ENCODE data around the gene CUL4A. TPM values are rescaled to one million over a fixed set of nuclear protein-coding genes. Genes with fewer than 3 reads are reported as not detected.

CUL4A gene
- polyA plus RNA-seq, 3 donors, result 79.3 to 85.1 (median 83.9) TPM

Other genes with a start within 250 kb of the CUL4A start
- gene MCF2L, start 240.4 kb upstream of the CUL4A start, polyA plus RNA-seq (ENCODE audit: insufficient read length in 3 of 3), result 10 to 100 TPM; 22.3 to 26.3 (median 26.2) TPM
- gene F7, start 103.8 kb upstream of the CUL4A start, polyA plus RNA-seq (ENCODE audit: insufficient read length in 3 of 3), result 1 to 10 TPM; 2.6 to 4.5 (median 3.2) TPM
- gene F10, start 86.8 kb upstream of the CUL4A start, polyA plus RNA-seq (ENCODE audit: insufficient read length in 3 of 3), result 10 to 100 TPM; 16.9 to 20.3 (median 17.7) TPM
- 1 to 10 TPM in 2 of 3 donors, under 1 TPM in 1; 0.75 to 2.8 (median 1.6) TPM for gene PROZ, start 51.0 kb upstream of the CUL4A start, polyA plus RNA-seq (ENCODE audit: insufficient read length in 3 of 3)
- 10 to 100 TPM; 57.0 to 63.3 (median 60.5) TPM for gene PCID2, start 944 bp upstream of the CUL4A start, polyA plus RNA-seq (ENCODE audit: insufficient read length in 3 of 3)
- gene LAMP1, start 87.6 kb downstream of the CUL4A start, polyA plus RNA-seq (ENCODE audit: insufficient read length in 3 of 3), result 100 to 1,000 TPM; 173 to 191 (median 182) TPM
- 10 to 100 TPM in 2 of 3 donors, 1 to 10 TPM in 1; 9.2 to 16.9 (median 16.3) TPM for gene GRTP1, start 154.5 kb downstream of the CUL4A start, polyA plus RNA-seq (ENCODE audit: insufficient read length in 3 of 3)
- 1 to 10 TPM; 3.2 to 4.4 (median 3.3) TPM for gene ADPRHL1, start 243.9 kb downstream of the CUL4A start, polyA plus RNA-seq (ENCODE audit: insufficient read length in 3 of 3)

Measured in right renal cortex interstitium (tissue), 3 donors.